Breast epithelium (tissue), 4 donors: Measurements from ENCODE around the gene CGREF1. TPM values are rescaled to one million over a fixed set of nuclear protein-coding genes. Genes with fewer than 3 reads are reported as not detected.

Source experiments
- DNase-seq, 2 donors: peaks; one replicate each; pipeline ENCODE4 v3.0.0-alpha.2; 2019; ENCODE audit warnings: low spot score in 2 of 2
- H3K27ac ChIP-seq, 2 donors: fragments of 200-600 bp; sonication (generic) in 1 of 2; one replicate each; pipeline ENCODE4 v1.5.1; 2016 to 2019; ENCODE audit warnings: mild to moderate bottlenecking in 1 of 2
- H3K27me3 ChIP-seq, 2 donors: fragments of 200-600 bp; sonication (generic) in 1 of 2; one replicate each; pipeline versions ENCODE4 v1.5.1 to v1.6.0; 2017 to 2019; ENCODE audit warnings: control low read depth in 1 of 2, mild to moderate bottlenecking in 1 of 2
- H3K36me3 ChIP-seq: fragments of 200-600 bp; one replicate; pipeline ENCODE4 v1.5.1; 2019
- H3K4me1 ChIP-seq, 2 donors: fragments of 200-600 bp; sonication (generic); one replicate each; pipeline ENCODE4 v1.5.1; 2016 to 2019; ENCODE audit warnings: control low read depth in 1 of 2
- H3K4me3 ChIP-seq, 3 donors: fragments of 200-600 bp; sonication (generic); 1 replicate in 2 of 3; 2 replicates in 1 of 3; pipeline ENCODE4 v1.5.1; 2016 to 2019; ENCODE audit warnings: mild to moderate bottlenecking in 3 of 3, moderate library complexity in 2 of 3
- H3K9me3 ChIP-seq, 2 donors: fragments of 200-600 bp; sonication (generic) in 1 of 2; one replicate each; pipeline ENCODE4 v1.5.1; 2016 to 2019; ENCODE audit warnings: control low read depth in 1 of 2
- POLR2A ChIP-seq: fragments of 450-650 bp; IDR thresholded peaks from one replicate; pipeline ENCODE4 v1.6.1; 2016; ENCODE audit warnings: antibody characterized with exemption, mild to moderate bottlenecking, moderate library complexity
- POLR2AphosphoS5 ChIP-seq, 3 donors: sonication (generic); formaldehyde crosslinking; IDR thresholded peaks; one replicate each; pipeline ENCODE4 v1.6.1; 2017; ENCODE audit warnings: antibody characterized with exemption in 3 of 3
- intact Hi-C: fragments of 100-400 bp; cut with DNase I; formaldehyde crosslinking; loops from one replicate; pipeline ENCODE4 v1.15.1; 2023; ENCODE audit warnings: low total_unique reads
- total RNA-seq, 3 donors: library from RNA; depleted of rRNA; stranded (reverse); fragments of >200 nt; gene quantifications; one replicate each; pipeline ENCODE4 v1.1.0, GENCODE V29; 2016
- TF ChIP-seq, protein P1 (sequence below), 3 donors: fragments of 450-650 bp; IDR thresholded peaks; one replicate each; pipeline ENCODE4 v1.5.1; 2016 to 2017; ENCODE audit warnings: antibody characterized with exemption in 3 of 3, mild to moderate bottlenecking in 3 of 3, moderate library complexity in 3 of 3

The CGREF1 gene
- total RNA-seq, 3 donors from 2014 or later: 3.2 to 16.4 (median 3.4) TPM

DNA sequence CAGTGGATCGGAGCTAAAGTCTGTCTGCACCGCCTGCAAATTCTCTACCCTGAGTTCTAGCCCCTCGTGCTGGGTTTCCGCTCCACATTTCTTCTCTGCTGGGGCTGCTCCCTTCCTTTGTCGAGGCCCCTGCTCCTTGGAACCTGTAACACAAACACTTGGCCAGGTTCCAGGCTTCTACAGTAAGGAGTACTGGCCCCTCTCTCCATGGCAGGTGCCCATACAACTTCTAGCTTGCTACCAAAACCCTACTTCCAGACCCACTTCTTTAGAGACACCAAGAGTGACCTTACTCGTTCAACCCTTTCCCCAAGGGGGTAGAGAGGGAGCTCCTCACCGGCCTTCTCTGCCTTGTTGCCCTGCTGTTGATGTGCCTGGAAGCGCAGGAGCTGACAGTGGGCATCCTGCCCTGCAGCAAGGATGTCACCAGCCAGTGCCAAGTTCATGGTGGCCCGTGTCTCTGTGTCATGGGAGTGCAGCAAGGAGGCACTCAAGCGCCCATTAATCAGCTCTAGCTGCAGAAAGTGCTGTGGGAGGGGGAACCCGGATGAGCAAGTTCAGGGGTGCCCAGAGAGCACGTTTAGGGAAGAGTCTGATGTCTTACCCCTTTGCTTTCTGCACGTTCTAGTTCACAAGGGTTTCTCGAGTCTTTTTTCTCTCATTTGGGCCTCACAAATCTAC lies 14.4 kb upstream of the CGREF1 start:
- TF ChIP-seq, protein P1, sequence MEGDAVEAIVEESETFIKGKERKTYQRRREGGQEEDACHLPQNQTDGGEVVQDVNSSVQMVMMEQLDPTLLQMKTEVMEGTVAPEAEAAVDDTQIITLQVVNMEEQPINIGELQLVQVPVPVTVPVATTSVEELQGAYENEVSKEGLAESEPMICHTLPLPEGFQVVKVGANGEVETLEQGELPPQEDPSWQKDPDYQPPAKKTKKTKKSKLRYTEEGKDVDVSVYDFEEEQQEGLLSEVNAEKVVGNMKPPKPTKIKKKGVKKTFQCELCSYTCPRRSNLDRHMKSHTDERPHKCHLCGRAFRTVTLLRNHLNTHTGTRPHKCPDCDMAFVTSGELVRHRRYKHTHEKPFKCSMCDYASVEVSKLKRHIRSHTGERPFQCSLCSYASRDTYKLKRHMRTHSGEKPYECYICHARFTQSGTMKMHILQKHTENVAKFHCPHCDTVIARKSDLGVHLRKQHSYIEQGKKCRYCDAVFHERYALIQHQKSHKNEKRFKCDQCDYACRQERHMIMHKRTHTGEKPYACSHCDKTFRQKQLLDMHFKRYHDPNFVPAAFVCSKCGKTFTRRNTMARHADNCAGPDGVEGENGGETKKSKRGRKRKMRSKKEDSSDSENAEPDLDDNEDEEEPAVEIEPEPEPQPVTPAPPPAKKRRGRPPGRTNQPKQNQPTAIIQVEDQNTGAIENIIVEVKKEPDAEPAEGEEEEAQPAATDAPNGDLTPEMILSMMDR (IDR thresholded peaks at IDR 0.05): no peak
- TF ChIP-seq POLR2AphosphoS5 (IDR thresholded peaks at IDR 0.05) (no peak), POLR2A (no peak)
- DNase-seq: no peak
- H3K9me3 ChIP-seq: no peaks in the 10 kb centered on the region
- peak overlapping the region; percentile 55 to 88 for H3K27ac ChIP-seq
- no peaks in the 10 kb centered on the region for H3K27me3 ChIP-seq
- intact Hi-C loops: no loop called here
- H3K4me3 ChIP-seq: peak overlapping the region; percentile 92 to 99 (median 99)
- H3K4me1 ChIP-seq: peaks cover 7 to 10% of the 10 kb centered on the region in 2 donors
- no peaks in the 10 kb centered on the region for H3K36me3 ChIP-seq

DNA sequence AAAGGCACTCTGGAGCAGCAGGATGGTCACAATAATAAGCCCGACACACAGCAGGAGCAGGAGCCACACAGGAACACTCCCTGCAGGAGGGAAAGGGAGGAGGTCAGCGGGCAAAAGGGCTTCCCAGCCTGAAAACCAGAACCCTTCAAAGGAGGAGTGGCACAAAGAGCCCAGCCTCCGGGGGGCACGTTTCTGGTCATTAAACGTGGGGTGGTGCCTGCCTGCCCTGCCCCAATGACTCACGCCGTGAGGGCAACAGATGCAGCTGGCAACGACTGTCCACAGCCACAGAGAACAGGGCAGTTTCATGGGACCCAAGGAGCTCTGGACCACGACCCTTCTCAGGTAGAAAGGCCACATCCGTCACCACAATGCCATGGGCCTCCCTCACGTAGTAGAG lies 12.5 kb upstream of the CGREF1 start:
- no peak for DNase-seq
- TF ChIP-seq POLR2AphosphoS5 (IDR thresholded peaks at IDR 0.05) (no peak), POLR2A (no peak)
- TF ChIP-seq, protein P1 (IDR thresholded peaks at IDR 0.05): no peak

DNA sequence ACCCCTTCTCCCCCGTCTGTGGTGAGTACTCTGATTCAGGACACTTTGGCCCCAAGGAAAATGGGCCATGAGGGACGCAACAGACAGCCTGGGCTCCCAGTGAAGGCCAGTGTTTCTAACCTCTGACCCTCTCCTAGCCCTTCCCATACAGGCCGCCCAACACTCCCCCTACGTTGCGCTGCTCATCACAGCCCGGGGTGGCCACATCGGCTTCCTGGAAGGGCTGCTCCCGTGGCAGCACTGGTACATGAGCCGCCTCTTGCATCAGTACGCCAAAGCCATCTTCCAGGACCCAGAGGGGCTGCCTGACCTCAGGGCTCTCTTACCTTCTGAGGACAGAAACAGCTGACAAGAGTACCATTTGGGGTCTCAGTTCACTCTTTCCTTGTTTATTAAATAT lies 11.5 kb upstream of the CGREF1 start:
- no peak for DNase-seq
- intact Hi-C loops: no loop called here

More for the DNA sequence above, 12.5 kb upstream of the CGREF1 start:
- Histone ChIP-seq H3K9me3 (no peaks in the 10 kb centered on the region), H3K27me3 (no peaks in the 10 kb centered on the region), H3K4me3 (no peak overlapping the region), H3K4me1 (peaks cover 7 to 10% of the 10 kb centered on the region in 2 donors), H3K27ac (peak overlapping the region in 1 of 2 donors; percentile 55), H3K36me3 (no peaks in the 10 kb centered on the region)
- intact Hi-C loops: no loop called here

DNA sequence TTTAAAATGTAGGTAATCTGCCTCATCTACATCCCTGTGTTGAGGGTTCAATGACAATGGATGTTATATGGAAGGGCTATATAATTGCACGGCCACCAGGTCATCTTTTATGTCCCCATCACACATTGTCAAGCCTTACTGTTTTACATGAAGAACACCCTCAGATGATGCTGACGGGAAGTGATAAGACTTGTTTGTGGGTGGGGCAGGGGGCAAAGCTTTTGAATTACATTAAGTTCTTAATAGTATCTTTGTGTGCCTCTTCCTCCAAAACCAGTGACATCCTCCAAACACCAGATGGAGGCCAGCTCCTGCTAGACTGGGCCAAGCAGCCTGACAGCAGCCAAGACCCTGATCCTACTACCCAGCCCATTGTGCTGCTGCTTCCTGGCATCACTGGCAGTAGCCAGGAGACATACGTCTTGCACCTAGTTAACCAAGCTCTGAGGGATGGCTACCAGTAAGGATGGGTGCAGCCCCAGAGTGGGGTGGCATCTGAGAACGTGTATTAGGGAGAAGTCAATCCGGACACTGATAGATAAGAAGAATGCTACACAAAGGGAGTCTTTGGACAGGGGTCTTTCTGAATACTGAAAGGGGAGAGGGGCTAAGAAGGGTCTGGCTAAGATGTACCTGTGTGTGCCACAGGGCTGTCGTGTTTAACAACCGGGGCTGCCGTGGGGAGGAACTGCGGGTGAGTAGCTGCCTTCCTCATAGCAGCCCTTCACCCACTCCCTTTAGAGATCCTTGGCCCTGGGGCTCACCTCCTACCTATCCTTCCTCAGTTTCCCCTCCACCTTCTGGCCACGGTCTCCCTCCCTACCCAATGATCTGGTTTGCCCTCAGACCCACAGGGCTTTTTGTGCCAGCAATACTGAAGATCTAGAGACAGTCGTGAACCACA lies 10.0 kb upstream of the CGREF1 start:
- no peaks in the 10 kb centered on the region for H3K9me3 ChIP-seq
- TF ChIP-seq, protein P1 (IDR thresholded peaks at IDR 0.05): no peak
- no peaks in the 10 kb centered on the region for H3K27me3 ChIP-seq
- intact Hi-C loops: loop anchor here (2.0 kb wide), 1 partner anchor 34 kb away; no protein-coding TSS in a partner anchor
- H3K36me3 ChIP-seq: no peaks in the 10 kb centered on the region
- peaks cover 7 to 10% of the 10 kb centered on the region in 2 donors for H3K4me1 ChIP-seq
- no peak for DNase-seq
- H3K27ac ChIP-seq: no peak overlapping the region
- no peak overlapping the region for H3K4me3 ChIP-seq

More for the DNA sequence above, 11.5 kb upstream of the CGREF1 start:
- Histone ChIP-seq H3K27ac (peak overlapping the region in 1 of 2 donors; percentile 22), H3K4me3 (no peak overlapping the region), H3K4me1 (peaks cover 7 to 10% of the 10 kb centered on the region in 2 donors), H3K36me3 (no peaks in the 10 kb centered on the region), H3K27me3 (no peaks in the 10 kb centered on the region), H3K9me3 (no peaks in the 10 kb centered on the region)
- TF ChIP-seq POLR2AphosphoS5 (IDR thresholded peaks at IDR 0.05) (no peak), POLR2A (no peak)
- TF ChIP-seq, protein P1 (IDR thresholded peaks at IDR 0.05): no peak
